HT-29 (cell line): Measurements from ENCODE around the gene GAS2L1. TPM values are rescaled to one million over a fixed set of nuclear protein-coding genes. Genes with fewer than 3 reads are reported as not detected.
"Not testable (repeated sequence)": the region's sequence is repeated elsewhere in the genome, so short reads cannot be mapped to it uniquely, and the experiment has no call there.

Experiments used
- DNase-seq: peaks from one replicate; pipeline ENCODE4 v3.0.0-alpha.2; 2015; ENCODE audit warnings: low spot score
- small RNA-seq: library from RNA; depleted of rRNA; stranded (forward); fragments of <200 nt; gene quantifications from one replicate; pipeline ENCODE3, GENCODE V24; 2014
- total RNA-seq: library from RNA; depleted of rRNA; stranded (reverse); fragments of >200 nt; shearing (Covaris generic); gene quantifications from 2 replicates; pipeline ENCODE4 v1.2.3, GENCODE V29; 2014; rRNA removed

Gene GAS2L1
- total RNA-seq, 1 experiment from 2014 or later: 23.7 TPM

DNA sequence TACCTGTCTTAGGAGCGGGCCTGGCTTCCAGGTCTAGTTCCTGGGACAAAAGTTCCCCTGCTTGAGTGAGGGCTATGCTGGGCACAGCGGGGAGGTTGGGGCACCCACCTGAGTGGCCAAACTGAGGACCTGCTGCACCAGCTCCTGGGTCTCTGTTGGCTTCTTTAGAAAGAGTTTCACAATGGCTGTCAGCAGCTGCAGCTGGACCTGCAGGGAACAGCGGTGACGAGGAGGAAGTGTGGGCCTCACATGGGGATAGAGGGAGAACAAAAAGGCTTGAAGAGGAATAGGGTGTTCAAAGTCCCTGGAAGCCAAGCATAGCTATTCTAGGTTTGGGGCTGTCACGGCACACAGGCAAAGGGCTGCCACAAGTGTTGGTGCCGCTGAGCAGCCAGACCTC is 35.7 kb downstream of the GAS2L1 start:
- DNase-seq: no peak

DNA sequence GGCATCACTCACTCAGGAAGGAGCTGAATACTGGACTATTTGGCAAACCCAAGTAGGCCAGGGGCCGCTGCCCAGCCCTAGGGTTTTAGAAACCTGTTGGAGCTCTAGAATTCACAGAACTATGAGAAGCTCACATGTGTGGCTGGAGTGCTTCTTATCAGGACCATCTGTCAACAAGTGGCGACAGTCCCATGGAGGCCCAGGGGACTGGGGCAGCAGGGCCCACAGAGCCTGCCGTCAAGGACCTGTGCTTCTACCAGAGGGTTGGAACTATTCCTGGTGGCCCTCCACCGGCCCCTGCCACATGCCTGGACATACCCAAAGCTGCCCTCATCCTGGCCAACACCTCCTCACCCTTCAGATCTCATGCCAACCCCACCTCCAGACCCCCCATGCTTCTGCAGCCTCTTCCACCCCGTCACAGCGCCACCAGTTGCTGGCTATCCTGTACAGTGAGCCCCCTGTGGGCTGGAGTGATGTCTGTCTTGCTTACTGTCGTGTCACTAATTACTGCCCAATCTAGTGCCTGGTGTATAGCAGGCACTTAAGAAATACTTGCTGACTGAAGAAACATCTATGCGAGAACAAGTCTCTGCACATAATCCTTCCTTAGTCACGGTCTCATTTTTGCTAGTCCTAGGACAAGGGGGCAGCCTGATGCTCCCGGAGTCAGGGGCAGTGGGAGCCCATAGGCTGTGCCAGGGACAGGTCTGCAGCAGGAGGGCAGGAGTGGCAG is 36.3 kb downstream of the GAS2L1 start:
- DNase-seq: no peak

DNA sequence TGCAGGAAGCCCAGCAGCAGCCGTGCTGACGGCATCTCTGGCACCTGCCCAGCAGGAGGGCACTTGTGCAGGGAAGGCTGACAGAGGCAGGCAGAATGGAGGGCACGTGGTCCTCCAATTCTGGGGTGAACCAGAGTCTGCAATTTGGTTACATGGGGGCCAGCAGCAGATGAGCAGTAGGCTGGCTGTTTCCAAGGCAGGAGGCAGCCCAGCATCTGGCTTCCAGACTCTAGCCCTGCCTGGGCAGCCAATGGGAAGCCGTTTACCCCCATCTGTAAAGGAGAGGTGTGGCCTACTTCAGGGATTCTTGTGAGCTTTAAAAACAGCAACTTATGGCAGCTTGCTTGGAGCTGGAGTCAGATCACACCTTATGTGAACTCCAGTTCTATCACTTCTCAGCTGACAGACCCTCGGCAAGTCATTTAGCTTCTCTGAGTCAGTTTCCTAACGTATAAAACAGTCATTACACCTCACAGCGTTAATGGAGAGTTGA is 36.9 kb downstream of the GAS2L1 start:
- no peak for DNase-seq

DNA sequence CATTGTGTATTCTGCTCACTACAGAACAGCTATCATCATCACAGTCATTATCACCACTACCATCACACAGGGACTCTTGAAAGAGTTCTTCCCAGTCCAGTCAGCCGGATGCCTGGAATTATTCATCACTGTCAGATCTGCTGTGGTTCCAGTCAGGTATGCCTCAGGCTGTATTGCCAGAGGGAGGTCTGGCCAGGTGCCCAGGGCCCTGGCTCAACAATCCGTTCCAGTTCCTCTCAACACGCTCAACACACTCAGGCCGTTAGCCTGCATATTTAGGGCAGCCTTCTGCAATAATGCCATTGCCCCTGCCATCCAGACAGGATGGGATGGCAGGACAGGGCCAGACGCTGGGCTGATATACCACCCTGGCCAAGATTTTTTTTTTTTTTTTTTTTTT is 37.7 kb downstream of the GAS2L1 start:
- DNase-seq: peak; percentile 62

DNA sequence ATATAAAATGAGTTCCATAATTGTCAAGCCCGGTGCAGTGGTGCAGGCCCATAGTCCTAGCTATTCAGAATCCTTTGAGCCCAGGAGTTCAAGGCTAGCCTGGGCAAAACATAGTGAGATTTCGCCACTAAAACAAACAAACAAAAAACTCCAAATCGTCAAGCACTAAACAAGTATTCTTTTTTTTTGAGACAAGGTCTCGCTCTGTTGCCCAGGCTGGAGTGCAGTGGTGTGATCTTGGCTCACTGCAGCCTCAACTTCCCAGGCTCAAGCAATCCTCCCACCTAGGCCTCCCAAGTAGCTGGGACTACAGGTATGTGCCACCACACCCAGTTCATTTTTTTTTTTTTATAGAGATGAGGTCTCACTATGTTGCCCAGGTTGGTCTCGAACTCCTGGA is 38.4 kb downstream of the GAS2L1 start:
- not testable (repeated sequence) for DNase-seq

DNA sequence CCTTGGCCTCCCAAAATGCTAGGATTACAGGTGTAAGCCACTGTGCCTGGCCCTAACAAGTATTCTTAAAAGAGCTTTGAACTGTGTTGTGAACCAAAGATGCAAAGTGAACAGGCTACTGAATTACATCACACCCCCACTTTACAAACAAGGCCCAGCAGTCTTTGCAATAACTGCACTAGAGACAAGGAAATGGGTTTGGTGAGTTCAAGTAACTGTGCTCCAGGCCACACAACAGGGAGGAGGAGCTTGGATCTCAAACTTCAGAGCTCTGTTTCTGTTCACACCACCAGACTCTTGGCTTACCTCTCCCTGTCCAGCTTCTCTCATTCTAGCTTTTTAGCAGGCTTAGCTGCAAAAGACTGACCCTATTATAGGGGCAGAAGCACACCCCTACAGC is 39.5 kb downstream of the GAS2L1 start:
- DNase-seq: no peak

- DNase-seq: no peak
Measured at GRCh38 chr22:29346659-29347058, 40.2 kb downstream of the GAS2L1 start.

- no peak for DNase-seq
Measured at GRCh38 chr22:29348041-29348440, 41.6 kb downstream of the GAS2L1 start.

- DNase-seq: peak; percentile 88
Measured at GRCh38 chr22:29348956-29349355, 42.5 kb downstream of the GAS2L1 start.

DNA sequence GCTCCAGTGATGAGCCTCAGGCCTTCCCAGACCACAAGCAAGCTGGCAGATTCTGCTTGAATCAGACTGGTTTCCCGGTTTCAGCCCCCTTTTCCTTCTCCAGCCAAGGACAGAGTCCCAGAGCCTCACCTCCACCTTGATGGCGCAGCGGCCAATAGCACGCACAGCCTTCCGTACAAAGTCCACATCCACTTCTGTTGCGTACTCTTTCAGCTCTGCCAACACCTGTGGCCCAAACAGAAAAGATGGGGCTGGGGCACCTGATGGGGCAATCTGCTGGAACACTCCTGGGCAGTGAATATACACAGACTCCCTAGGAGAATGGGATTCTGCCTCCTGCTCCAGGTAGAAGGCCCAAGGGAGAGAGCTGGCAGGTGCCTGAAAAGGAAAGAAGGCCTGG is 44.6 kb downstream of the GAS2L1 start:
- DNase-seq: no peak

DNA sequence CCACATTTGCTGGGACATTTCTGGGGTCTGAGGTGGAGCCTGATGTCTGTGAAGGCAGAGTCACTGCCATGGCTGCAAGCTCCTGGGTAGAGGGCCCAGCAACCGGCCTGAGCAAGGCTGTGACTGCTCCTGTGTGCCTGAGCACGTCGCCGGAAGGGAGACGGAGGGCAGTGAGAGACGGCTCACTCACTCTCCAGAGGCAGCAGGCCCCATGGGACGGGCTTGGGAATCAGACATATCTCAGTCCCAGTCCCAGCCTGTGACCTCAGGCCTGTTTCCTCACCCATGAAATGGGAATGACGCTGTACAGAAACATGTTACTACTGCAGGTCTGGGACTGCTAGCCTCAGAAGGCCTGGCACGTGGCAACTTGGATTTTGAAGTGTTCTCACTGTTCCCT is 45.4 kb downstream of the GAS2L1 start:
- no peak for DNase-seq

- no peak for DNase-seq
Measured at GRCh38 chr22:29352778-29353177, 46.3 kb downstream of the GAS2L1 start.

GRCh38 chr22:29353286-29353685 is 46.8 kb downstream of the GAS2L1 start:
- no peak for DNase-seq

- DNase-seq: no peak
Measured at GRCh38 chr22:29353860-29354259, 47.4 kb downstream of the GAS2L1 start.

DNA sequence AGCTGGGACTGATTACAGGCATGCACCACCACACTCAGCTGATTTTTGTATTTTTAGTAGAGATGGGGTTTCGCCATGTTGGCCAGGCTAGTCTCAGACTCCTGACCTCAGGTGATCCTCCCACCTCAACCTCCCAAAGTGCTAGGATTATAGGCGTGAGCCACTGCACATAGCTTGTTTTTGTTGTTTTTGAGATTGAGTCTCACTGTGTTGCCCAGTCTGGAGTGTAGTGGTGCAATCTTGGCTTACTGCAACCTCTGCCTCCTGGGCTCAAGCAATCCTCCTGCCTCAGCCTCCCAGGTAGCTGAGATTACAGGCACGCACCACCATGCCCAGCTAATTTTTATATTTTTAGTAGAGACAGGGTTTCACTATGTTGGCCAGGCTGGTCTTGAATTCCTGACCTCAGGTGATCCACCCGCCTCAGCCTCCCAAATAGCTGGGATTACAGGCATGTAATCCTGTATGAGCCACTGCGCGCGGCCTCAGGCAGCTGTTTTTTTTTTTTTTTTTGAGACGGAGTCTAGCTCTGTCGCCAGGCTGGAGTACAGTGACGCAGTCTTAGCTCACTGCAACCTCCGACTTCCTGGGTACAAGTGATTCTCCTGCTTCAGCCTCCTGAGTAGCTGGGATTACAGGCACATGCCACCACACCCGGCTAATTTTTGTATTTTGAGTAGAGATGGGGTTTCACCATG is 50.9 kb downstream of the GAS2L1 start:
- not testable (repeated sequence) for DNase-seq

GRCh38 chr22:29359469-29359868 is 53.0 kb downstream of the GAS2L1 start:
- DNase-seq: peak; percentile 72

Small RNAs within 50 kb of the gene (small RNA-seq; reads per million reads assigned to genes)
- gene MIR3653: not detected

Other genes starting within 250 kb of the GAS2L1 start
- not detected in 2 replicates for gene C22orf31, start 244.8 kb upstream of the GAS2L1 start, total RNA-seq
- 4.6 and 6.8 TPM in 2 replicates for gene KREMEN1, start 233.6 kb upstream of the GAS2L1 start, total RNA-seq
- gene EMID1, start 100.8 kb upstream of the GAS2L1 start, total RNA-seq: 1.5 TPM in 1 of 2 replicates, not detected in the other
- 60.8 and 72.4 TPM in 2 replicates for gene RHBDD3, start 38.7 kb upstream of the GAS2L1 start, total RNA-seq
- 372 TPM in 2 replicates for gene EWSR1, start 38.4 kb upstream of the GAS2L1 start, total RNA-seq
- 0.99 and 2.1 TPM in 2 replicates for gene RASL10A, start 9.0 kb downstream of the GAS2L1 start, total RNA-seq
- gene AP1B1, start 81.9 kb downstream of the GAS2L1 start, total RNA-seq: 166 and 176 TPM in 2 replicates
- not detected in 2 replicates for gene RFPL1, start 131.9 kb downstream of the GAS2L1 start, total RNA-seq
- gene NEFH, start 173.6 kb downstream of the GAS2L1 start, total RNA-seq: not detected in 2 replicates
- gene THOC5, start 247.1 kb downstream of the GAS2L1 start, total RNA-seq: 43.5 and 63.9 TPM in 2 replicates